Measurements from ENCODE around the gene ABCA2. TPM values are rescaled to one million over a fixed set of nuclear protein-coding genes. Genes with fewer than 3 reads are reported as not detected.
A peak's percentile ranks its signal among the peaks of the same experiment; 100 is the strongest.

ABCA2 gene
- polyA plus RNA-seq, 1 of the 3 experiments (the other 2 are of a cell fraction), result 34.7 TPM

DNA sequence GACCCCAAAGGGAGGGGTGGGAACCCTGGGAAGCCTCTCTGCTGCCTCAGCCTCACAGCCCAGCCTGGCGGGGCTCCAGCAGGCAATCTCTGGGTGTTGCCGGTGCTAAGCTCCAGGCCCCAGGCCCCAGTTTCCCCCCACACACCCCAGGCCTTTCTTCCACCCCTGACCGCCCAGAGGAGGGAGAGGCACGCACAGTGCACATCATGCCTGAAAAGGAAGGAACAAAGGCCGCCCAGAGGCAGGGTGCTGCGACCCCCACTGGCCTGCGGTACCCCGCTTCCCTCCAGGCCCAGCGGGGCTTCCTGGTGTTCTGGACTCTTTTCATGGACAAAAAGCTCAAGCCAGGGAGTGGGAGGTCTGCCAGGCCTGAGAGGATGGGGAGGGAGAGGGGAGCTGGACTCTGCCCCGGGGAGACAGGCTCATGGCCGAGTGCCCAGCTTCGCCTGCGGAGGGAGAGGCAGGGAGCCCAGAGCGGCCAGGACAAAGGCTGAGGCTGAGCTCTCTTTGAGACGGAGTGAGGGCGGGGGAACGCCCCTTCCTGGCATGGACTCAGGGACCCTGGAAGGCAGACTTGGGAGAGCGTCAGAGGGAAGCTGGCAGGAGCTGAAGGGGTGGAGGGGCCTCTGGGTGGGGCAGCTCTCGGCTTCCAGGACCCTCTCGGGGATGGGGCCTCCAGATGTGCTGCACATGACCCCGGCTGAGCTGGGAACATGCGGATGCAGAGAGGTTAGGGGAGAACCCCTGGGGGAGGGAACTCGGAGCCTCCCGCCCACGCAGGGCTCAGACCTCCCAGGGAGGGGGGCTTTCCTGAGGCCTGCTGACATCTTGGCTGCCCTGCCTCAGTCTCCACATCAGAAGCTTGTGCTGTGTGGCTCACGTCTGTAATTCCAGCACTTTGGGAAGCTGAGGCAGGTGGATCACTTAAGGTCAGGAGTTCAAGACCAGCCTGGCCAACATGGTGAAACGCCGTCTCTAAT is 27.6 kb upstream of the ABCA2 start:
- Histone ChIP-seq H3K4me1 (ENCODE audit: control insufficient read depth in 1 of 2, insufficient read depth in 2 of 2, low read depth in 1 of 2, low read length in 1 of 2) (peaks cover 0 to 29% of the 10 kb centered on the region in 2 experiments; a peak in 2 of 4 replicates), H3K4me3 (ENCODE audit: low read depth in 2 of 2, low read length in 1 of 2) (no peak overlapping the region), H3K9me2 (no peaks in the 10 kb centered on the region), H2AFZ (ENCODE audit: low read depth) (no peak overlapping the region), H3K27me3 (ENCODE audit: insufficient read depth) (no peaks in the 10 kb centered on the region), H3K9ac (no peak overlapping the region), H3K4me2 (peak overlapping the region; percentile 71; the same call in 1 of the 2 replicates), H4K20me1 (ENCODE audit: insufficient read depth) (no peaks in the 10 kb centered on the region), H3F3A (replicated peaks; ENCODE audit: insufficient read depth) (no peaks in the 10 kb centered on the region), H3K9me3 (no peaks in the 10 kb centered on the region), H3K36me3 (replicated peaks in 1 of 2; ENCODE audit: control insufficient read depth in 1 of 2, insufficient read depth in 2 of 2, low read length in 1 of 2) (no peaks in the 10 kb centered on the region), H3K27ac (ENCODE audit: low read depth in 2 of 2, low read length in 1 of 2) (peak overlapping the region; percentile 32 to 96; a peak in 3 of 4 replicates), H3K79me2 (ENCODE audit: insufficient read depth) (no peaks in the 10 kb centered on the region)
- whole genome bisulfite sequencing (ENCODE audit: low lambda C conversion rate), result 32% methylated on average over 19 of the region's 28 CpGs
- TF ChIP-seq TCF12 (IDR thresholded peaks at IDR 0.05), result no peak
- peak; percentile 35 for TF ChIP-seq CHD2 (IDR thresholded peaks at IDR 0.05; ENCODE audit: low read length, partially characterized antibody)
- peak; percentile 10; the same call in 1 of the 2 replicates for TF ChIP-seq RCOR1 (IDR thresholded peaks at IDR 0.05; ENCODE audit: low read length)
- no peak for TF ChIP-seq USF2 (IDR thresholded peaks at IDR 0.05; ENCODE audit: borderline replicate concordance, low read depth, low read length)
- TF ChIP-seq, protein P1, sequence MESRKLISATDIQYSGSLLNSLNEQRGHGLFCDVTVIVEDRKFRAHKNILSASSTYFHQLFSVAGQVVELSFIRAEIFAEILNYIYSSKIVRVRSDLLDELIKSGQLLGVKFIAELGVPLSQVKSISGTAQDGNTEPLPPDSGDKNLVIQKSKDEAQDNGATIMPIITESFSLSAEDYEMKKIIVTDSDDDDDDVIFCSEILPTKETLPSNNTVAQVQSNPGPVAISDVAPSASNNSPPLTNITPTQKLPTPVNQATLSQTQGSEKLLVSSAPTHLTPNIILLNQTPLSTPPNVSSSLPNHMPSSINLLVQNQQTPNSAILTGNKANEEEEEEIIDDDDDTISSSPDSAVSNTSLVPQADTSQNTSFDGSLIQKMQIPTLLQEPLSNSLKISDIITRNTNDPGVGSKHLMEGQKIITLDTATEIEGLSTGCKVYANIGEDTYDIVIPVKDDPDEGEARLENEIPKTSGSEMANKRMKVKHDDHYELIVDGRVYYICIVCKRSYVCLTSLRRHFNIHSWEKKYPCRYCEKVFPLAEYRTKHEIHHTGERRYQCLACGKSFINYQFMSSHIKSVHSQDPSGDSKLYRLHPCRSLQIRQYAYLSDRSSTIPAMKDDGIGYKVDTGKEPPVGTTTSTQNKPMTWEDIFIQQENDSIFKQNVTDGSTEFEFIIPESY (IDR thresholded peaks at IDR 0.05; ENCODE audit: borderline replicate concordance, low read depth), result no peak
- no peak for TF ChIP-seq ELF1 (IDR thresholded peaks at IDR 0.05)
- TF ChIP-seq TEAD4 (IDR thresholded peaks at IDR 0.05; ENCODE audit: borderline replicate concordance, insufficient read depth), result no peak
- no peak for TF ChIP-seq RFX5 (IDR thresholded peaks at IDR 0.05; ENCODE audit: low read length)
- peak; percentile 59 for TF ChIP-seq NFIC (IDR thresholded peaks at IDR 0.05; ENCODE audit: borderline replicate concordance)
- peak in 1 of 2 experiments; percentile 66; a peak in 2 of 4 replicates for TF ChIP-seq EP300 (IDR thresholded peaks at IDR 0.05; ENCODE audit: borderline replicate concordance in 1 of 2, low read depth in 1 of 2, low read length in 1 of 2)
- TF ChIP-seq JUND (IDR thresholded peaks at IDR 0.05), result no peak
- no peak for TF ChIP-seq POLR2AphosphoS5 (IDR thresholded peaks at IDR 0.05; ENCODE audit: low read depth, low read length)
- TF ChIP-seq FOXJ3 (CRISPR knock-in tag; IDR thresholded peaks at IDR 0.05), result no peak; the same call in 1 of the 2 replicates
- TF ChIP-seq, protein P2, sequence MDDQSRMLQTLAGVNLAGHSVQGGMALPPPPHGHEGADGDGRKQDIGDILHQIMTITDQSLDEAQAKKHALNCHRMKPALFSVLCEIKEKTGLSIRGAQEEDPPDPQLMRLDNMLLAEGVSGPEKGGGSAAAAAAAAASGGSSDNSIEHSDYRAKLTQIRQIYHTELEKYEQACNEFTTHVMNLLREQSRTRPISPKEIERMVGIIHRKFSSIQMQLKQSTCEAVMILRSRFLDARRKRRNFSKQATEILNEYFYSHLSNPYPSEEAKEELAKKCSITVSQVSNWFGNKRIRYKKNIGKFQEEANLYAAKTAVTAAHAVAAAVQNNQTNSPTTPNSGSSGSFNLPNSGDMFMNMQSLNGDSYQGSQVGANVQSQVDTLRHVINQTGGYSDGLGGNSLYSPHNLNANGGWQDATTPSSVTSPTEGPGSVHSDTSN (IDR thresholded peaks at IDR 0.05), result no peak
- TF ChIP-seq, protein P3, sequence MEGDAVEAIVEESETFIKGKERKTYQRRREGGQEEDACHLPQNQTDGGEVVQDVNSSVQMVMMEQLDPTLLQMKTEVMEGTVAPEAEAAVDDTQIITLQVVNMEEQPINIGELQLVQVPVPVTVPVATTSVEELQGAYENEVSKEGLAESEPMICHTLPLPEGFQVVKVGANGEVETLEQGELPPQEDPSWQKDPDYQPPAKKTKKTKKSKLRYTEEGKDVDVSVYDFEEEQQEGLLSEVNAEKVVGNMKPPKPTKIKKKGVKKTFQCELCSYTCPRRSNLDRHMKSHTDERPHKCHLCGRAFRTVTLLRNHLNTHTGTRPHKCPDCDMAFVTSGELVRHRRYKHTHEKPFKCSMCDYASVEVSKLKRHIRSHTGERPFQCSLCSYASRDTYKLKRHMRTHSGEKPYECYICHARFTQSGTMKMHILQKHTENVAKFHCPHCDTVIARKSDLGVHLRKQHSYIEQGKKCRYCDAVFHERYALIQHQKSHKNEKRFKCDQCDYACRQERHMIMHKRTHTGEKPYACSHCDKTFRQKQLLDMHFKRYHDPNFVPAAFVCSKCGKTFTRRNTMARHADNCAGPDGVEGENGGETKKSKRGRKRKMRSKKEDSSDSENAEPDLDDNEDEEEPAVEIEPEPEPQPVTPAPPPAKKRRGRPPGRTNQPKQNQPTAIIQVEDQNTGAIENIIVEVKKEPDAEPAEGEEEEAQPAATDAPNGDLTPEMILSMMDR (IDR thresholded peaks at IDR 0.05), result no peak
- TF ChIP-seq MXI1 (IDR thresholded peaks at IDR 0.05; ENCODE audit: low read depth, low read length), result peak; percentile 76
- 0 out of 2 replicates have a peak, but pooled peaks have one; percentile 20 for TF ChIP-seq TAF1 (IDR thresholded peaks at IDR 0.05; ENCODE audit: borderline replicate concordance, low read depth, low read length)
- peak; percentile 20; the same call in 1 of the 2 replicates for TF ChIP-seq RAD21 (IDR thresholded peaks at IDR 0.05; ENCODE audit: low read length)
- no peak for TF ChIP-seq FOSL2 (IDR thresholded peaks at IDR 0.05; ENCODE audit: borderline replicate concordance, low read depth)
- CTCF ChIA-PET, result interaction anchor here (0.9 to 19.8 kb wide), 12 partner anchors 9 to 268 kb away, joined by 3 to 803 read pairs (median 7); partner anchors contain the start of genes NPDC1, RNF224, SAPCD2 and UAP1L1
- POLR2A ChIA-PET, result interaction anchor here (0.6 to 1.8 kb wide), 16 partner anchors 8 to 247 kb away, joined by 3 to 17 read pairs (median 6); partner anchors contain the start of genes CLIC3, DPP7, GRIN1 and NPDC1
- DNase-seq, result peak; percentile 94

Measured in SK-N-SH (cell line).